Loucy (cell line): Measurements from ENCODE around the gene AMZ1.

ENCODE experiments used
- CTCF ChIP-seq: fragments of 200-600 bp; sonication (generic); conservative IDR thresholded peaks from 2 replicates; pipeline ENCODE4 v1.5.1; 2014; ENCODE audit warnings: mild to moderate bottlenecking, antibody characterized with exemption, low read length
- EZH2phosphoT487 ChIP-seq: fragments of 200-600 bp; IDR thresholded peaks from 2 replicates; pipeline ENCODE4 v1.6.1; 2018; ENCODE audit warnings: antibody characterized with exemption, mild to moderate bottlenecking, moderate library complexity, borderline replicate concordance

GRCh38 chr7:2689951-2690705, 2.1 kb downstream of the AMZ1 start:
- TF ChIP-seq CTCF (no peak), EZH2phosphoT487 (no peak)
